ENCODE measurements around the gene CTU2. TPM values are rescaled to one million over a fixed set of nuclear protein-coding genes. Genes with fewer than 3 reads are reported as not detected.

CTU2 gene
- total RNA-seq, 2 experiments from 2014 or later: 22.8 to 25.7 TPM

DNA sequence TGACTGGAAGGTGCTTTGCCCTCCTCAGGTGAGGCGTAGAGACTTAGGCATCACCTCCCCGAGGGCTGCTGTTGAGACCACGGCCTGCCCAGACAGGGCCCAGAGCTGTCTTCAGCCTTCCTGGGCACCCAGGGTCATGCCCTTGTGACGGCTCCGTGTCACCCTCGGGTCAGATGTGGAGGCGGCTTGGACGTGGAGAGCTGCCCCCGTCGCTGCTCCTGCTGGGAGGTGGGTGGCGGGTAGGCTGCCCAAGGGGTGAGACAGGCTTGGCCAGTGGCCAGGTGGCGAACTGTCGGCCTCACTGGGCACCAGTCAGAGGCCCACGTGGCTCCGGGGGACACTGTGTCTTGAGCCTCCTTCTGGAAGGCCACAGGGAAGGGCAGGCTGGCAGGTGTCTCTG is 11.1 kb upstream of the CTU2 start:
- H3K27me3 Mint-ChIP-seq: no peaks in the 10 kb centered on the region
- no peaks in the 10 kb centered on the region for H3K9me3 Mint-ChIP-seq
- peaks cover 16% of the 10 kb centered on the region for H3K36me3 Mint-ChIP-seq
- DNase-seq: no peak
- POLR2A ChIA-PET: interaction anchor here (1.0 kb wide), 1 partner anchor 9 kb away, joined by 3 read pairs; no protein-coding TSS in a partner anchor
- no peak overlapping the region for H3K27ac Mint-ChIP-seq
- H3K4me1 Mint-ChIP-seq: peaks cover 38% of the 10 kb centered on the region
- no peak overlapping the region for H3K4me3 Mint-ChIP-seq
- no peak for ATAC-seq (ENCODE audit: low read depth)

- Mint-ChIP-seq H3K4me3 (no peak overlapping the region), H3K4me1 (peaks cover 33% of the 10 kb centered on the region), H3K36me3 (peaks cover 16% of the 10 kb centered on the region), H3K27ac (no peak overlapping the region), H3K27me3 (no peaks in the 10 kb centered on the region), H3K9me3 (no peaks in the 10 kb centered on the region)
- DNase-seq (no peak), ATAC-seq (ENCODE audit: low read depth) (no peak)
- POLR2A ChIA-PET: interaction anchor here (1.0 kb wide), 1 partner anchor 8 kb away, joined by 3 read pairs; no protein-coding TSS in a partner anchor
Observed at GRCh38 chr16:88695753-88696152, 10.6 kb upstream of the CTU2 start.

GRCh38 chr16:88696441-88696840 is 9.9 kb upstream of the CTU2 start:
- DNase-seq (no peak), ATAC-seq (ENCODE audit: low read depth) (no peak)
- Mint-ChIP-seq H3K27ac (no peak overlapping the region), H3K4me3 (no peak overlapping the region), H3K9me3 (no peaks in the 10 kb centered on the region), H3K27me3 (no peaks in the 10 kb centered on the region), H3K4me1 (peaks cover 32% of the 10 kb centered on the region), H3K36me3 (peaks cover 21% of the 10 kb centered on the region)
- POLR2A ChIA-PET: no interaction called here

DNA sequence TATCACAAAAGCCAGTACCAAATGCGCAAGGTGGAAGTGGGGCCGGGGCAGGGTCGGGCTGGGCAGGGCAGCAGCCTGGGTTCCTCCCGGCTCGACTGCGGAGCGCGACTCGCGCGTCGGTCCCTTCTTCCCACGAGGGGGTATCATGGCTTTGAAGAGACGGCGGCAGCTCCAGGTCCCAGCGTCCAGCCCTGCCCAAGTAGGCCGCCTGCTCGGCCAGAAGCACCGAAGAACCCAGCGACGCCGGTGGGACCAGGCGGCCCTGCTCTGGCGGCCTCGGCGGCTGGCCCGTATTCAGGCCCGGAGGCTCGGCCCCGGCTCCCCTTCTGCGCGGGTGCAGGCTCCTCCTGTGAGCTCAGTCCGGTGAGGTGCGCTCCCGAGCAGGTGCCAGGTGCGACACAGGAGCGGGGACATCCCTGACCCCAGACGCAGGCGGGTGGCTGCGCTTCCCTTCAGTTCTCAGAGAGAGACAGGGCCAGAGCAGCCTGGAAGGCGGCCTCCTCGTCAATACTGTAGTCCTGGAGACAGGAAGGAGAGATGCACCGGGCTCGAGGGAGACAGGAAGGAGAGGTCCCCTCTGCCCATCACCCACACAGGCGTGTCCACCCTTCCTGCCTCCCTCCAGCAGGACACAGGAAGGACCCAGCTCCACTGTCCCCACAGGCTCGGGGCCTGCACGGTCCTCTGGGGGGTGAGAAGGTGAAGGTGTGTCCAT is 9.0 kb upstream of the CTU2 start:
- H3K36me3 Mint-ChIP-seq: peaks cover 22% of the 10 kb centered on the region
- no peak for DNase-seq
- no peak for ATAC-seq (ENCODE audit: low read depth)
- H3K27me3 Mint-ChIP-seq: no peaks in the 10 kb centered on the region
- no peaks in the 10 kb centered on the region for H3K9me3 Mint-ChIP-seq
- POLR2A ChIA-PET: interaction anchor here (0.7 to 1.4 kb wide), 4 partner anchors 9 to 53 kb away, joined by 3 to 4 read pairs (median 4); partner anchors contain the start of genes CTU2 and RNF166
- H3K27ac Mint-ChIP-seq: peak overlapping the region; percentile 67
- peaks cover 28% of the 10 kb centered on the region for H3K4me1 Mint-ChIP-seq
- H3K4me3 Mint-ChIP-seq: peak overlapping the region; percentile 16

DNA sequence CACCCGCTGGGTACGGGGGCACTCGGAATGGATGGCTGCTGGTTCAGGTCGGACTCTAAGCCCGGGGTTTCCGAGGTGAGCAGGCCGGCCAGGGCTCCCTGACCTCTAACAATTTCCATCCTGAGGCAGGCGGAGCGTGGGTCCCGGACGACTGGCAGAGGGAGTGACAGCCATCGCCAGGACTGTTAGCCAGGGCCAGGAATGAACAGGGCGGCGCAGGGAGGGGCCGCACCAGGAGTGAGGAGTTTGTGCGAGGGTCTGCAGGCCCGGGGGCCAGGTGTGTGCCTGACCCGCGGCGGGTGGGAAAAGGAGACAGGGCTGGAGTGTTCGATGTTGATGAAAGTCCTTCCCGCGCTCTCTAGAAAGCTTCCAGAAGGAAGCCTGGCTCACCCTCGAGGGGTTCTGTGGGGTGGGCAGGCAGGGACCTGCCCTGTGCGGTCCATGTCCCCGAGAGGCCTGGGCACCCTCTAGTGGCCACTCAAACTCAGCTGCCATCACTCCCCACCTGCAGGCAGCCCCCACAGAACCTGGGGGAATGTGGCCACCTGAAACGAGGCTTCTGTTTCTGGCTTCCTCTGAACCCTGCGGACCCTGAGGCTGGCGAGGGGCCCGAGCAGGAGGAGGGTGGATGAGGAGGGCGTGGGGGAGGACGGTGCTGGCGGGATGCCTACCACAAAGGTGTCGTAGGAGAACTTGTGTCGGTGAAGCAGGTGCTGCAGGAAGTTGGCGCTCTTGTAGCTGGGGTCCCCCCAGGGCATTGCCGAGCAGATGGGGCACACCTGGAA is 8.3 kb upstream of the CTU2 start:
- H3K36me3 Mint-ChIP-seq: peaks cover 27% of the 10 kb centered on the region

GRCh38 chr16:88698646-88699045 is 7.7 kb upstream of the CTU2 start:
- no peaks in the 10 kb centered on the region for H3K9me3 Mint-ChIP-seq
- no peak overlapping the region for H3K4me3 Mint-ChIP-seq
- ATAC-seq (ENCODE audit: low read depth) (no peak), DNase-seq (no peak)
- POLR2A ChIA-PET: interaction anchor here (0.6 to 1.4 kb wide), 4 partner anchors 11 to 18 kb away, joined by 3 to 4 read pairs (median 3); no protein-coding TSS in a partner anchor
- no peaks in the 10 kb centered on the region for H3K27me3 Mint-ChIP-seq
- peaks cover 31% of the 10 kb centered on the region for H3K36me3 Mint-ChIP-seq
- peaks cover 21% of the 10 kb centered on the region for H3K4me1 Mint-ChIP-seq
- H3K27ac Mint-ChIP-seq: peak overlapping the region; percentile 75

More for the DNA sequence above, 8.3 kb upstream of the CTU2 start:
- POLR2A ChIA-PET: interaction anchor here (0.6 to 1.4 kb wide), 7 partner anchors 9 to 54 kb away, joined by 3 to 4 read pairs (median 3); partner anchors contain the start of genes CTU2 and RNF166
- H3K27me3 Mint-ChIP-seq: no peaks in the 10 kb centered on the region
- ATAC-seq (ENCODE audit: low read depth) (no peak), DNase-seq (peak; percentile 54)
- peak overlapping the region; percentile 75 for H3K27ac Mint-ChIP-seq
- H3K9me3 Mint-ChIP-seq: no peaks in the 10 kb centered on the region
- peak overlapping the region; percentile 16 for H3K4me3 Mint-ChIP-seq
- H3K4me1 Mint-ChIP-seq: peaks cover 22% of the 10 kb centered on the region

GRCh38 chr16:88699180-88699579 is 7.1 kb upstream of the CTU2 start:
- H3K9me3 Mint-ChIP-seq: no peaks in the 10 kb centered on the region
- peaks cover 33% of the 10 kb centered on the region for H3K36me3 Mint-ChIP-seq
- H3K27me3 Mint-ChIP-seq: no peaks in the 10 kb centered on the region
- POLR2A ChIA-PET: interaction anchor here (1.3 kb wide), 1 partner anchor 17 kb away, joined by 3 read pairs; no protein-coding TSS in a partner anchor
- H3K4me1 Mint-ChIP-seq: peaks cover 25% of the 10 kb centered on the region
- no peak overlapping the region for H3K27ac Mint-ChIP-seq
- no peak for ATAC-seq (ENCODE audit: low read depth)
- DNase-seq: no peak
- H3K4me3 Mint-ChIP-seq: no peak overlapping the region

GRCh38 chr16:88700322-88700635 is 6.0 kb upstream of the CTU2 start:
- Mint-ChIP-seq H3K27ac (peak overlapping the region; percentile 98), H3K4me1 (peaks cover 28% of the 10 kb centered on the region), H3K4me3 (peak overlapping the region; percentile 96), H3K9me3 (no peaks in the 10 kb centered on the region), H3K36me3 (peaks cover 30% of the 10 kb centered on the region), H3K27me3 (no peaks in the 10 kb centered on the region)
- ATAC-seq (ENCODE audit: low read depth): no peak
- POLR2A ChIA-PET: interaction anchor here (0.7 to 6.7 kb wide), 11 partner anchors 8 to 247 kb away, joined by 3 to 66 read pairs (median 22); partner anchors contain the start of genes APRT, IL17C, MVD and SNAI3
- DNase-seq: no peak

GRCh38 chr16:88700636-88701482 is 5.4 kb upstream of the CTU2 start:
- Mint-ChIP-seq H3K4me1 (peaks cover 31% of the 10 kb centered on the region), H3K4me3 (peak overlapping the region; percentile 96)
- peak; percentile 68 for ATAC-seq (ENCODE audit: low read depth)

GRCh38 chr16:88701581-88702370 is 4.5 kb upstream of the CTU2 start:
- peaks cover 30% of the 10 kb centered on the region for H3K36me3 Mint-ChIP-seq
- peak overlapping the region; percentile 98 for H3K27ac Mint-ChIP-seq

More at GRCh38 chr16:88700636-88701482, 5.4 kb upstream of the CTU2 start:
- H3K36me3 Mint-ChIP-seq: peaks cover 30% of the 10 kb centered on the region
- H3K9me3 Mint-ChIP-seq: no peaks in the 10 kb centered on the region
- peak; percentile 92 for DNase-seq
- peak overlapping the region; percentile 98 for H3K27ac Mint-ChIP-seq
- no peaks in the 10 kb centered on the region for H3K27me3 Mint-ChIP-seq
- POLR2A ChIA-PET: interaction anchor here (0.6 to 6.7 kb wide), 18 partner anchors 8 to 248 kb away, joined by 3 to 66 read pairs (median 6); partner anchors contain the start of genes APRT, CYBA, IL17C and MVD

DNA sequence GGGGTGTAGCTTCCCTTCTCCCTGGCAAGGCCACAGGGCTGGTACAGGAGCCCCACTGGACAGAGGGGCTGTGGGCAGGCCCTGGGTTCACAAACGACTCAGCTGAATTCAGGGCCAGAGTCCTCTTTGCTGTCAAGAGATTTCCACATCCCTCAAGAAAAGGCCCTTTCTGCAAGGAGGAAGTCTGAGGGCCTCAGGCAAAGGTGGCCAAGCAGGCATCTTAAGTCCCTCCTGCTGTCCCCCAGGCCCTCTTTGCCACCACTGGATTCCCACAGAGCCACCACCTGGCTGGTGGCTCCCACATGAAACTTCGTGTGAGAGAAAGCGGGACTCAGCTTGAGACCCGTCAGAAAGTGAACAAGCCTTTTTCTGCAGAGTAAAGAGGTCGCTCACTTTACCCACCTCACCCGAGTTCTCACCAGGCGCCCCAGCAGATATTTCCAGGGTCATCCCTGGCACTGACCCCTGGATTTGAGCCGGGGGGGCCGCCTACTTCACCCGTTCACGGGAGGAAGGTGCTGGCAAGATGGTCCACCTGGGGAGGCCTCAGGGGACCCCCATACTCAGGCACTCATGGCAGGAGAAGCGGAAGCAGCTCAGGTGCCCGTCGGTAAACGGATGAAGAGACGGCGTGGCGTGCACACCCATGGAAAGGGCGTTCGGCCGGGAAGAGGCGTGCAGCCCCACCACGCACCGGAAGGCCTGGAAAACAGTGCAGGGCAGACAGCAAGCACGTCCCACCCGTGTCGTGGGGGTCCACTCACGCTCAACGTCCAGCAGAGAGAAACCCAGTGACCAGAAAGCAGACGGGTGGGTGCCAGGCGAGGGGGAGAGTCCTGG is 3.7 kb upstream of the CTU2 start:
- peaks cover 29% of the 10 kb centered on the region for H3K36me3 Mint-ChIP-seq
- H3K27me3 Mint-ChIP-seq: no peaks in the 10 kb centered on the region
- H3K9me3 Mint-ChIP-seq: no peaks in the 10 kb centered on the region
- DNase-seq (peak; percentile 60), ATAC-seq (ENCODE audit: low read depth) (no peak)
- peak overlapping the region; percentile 96 for H3K4me3 Mint-ChIP-seq
- peaks cover 37% of the 10 kb centered on the region for H3K4me1 Mint-ChIP-seq
- peak overlapping the region; percentile 98 for H3K27ac Mint-ChIP-seq
- POLR2A ChIA-PET: interaction anchor here (0.6 to 6.7 kb wide), 24 partner anchors 10 to 247 kb away, joined by 3 to 66 read pairs (median 10); partner anchors contain the start of genes APRT, CYBA, IL17C and MVD

More at GRCh38 chr16:88701581-88702370, 4.5 kb upstream of the CTU2 start:
- Mint-ChIP-seq H3K4me1 (peaks cover 31% of the 10 kb centered on the region), H3K27me3 (no peaks in the 10 kb centered on the region), H3K9me3 (no peaks in the 10 kb centered on the region), H3K4me3 (peak overlapping the region; percentile 96)
- POLR2A ChIA-PET: interaction anchor here (0.5 to 6.7 kb wide), 20 partner anchors 9 to 247 kb away, joined by 3 to 66 read pairs (median 6); partner anchors contain the start of genes APRT, CYBA, IL17C and MVD
- ATAC-seq (ENCODE audit: low read depth) (no peak), DNase-seq (peak; percentile 66)

Measured in activated naive CD8-positive, alpha-beta T cell treated with anti-CD3 and anti-CD28 coated beads, Interleukin-2, amount 10 ng/mL, durations not matched to agents 7 days and 5 days (primary cell).